GM21447 (cell line): ENCODE data around the gene SLC12A2.

Experiments used
- ATAC-seq: cut with Tn5 transposase; IDR thresholded peaks from one replicate; pipeline ENCODE4 v1.9.1; 2021; ENCODE audit not compliant: unreplicated experiment

SLC12A2 gene

DNA sequence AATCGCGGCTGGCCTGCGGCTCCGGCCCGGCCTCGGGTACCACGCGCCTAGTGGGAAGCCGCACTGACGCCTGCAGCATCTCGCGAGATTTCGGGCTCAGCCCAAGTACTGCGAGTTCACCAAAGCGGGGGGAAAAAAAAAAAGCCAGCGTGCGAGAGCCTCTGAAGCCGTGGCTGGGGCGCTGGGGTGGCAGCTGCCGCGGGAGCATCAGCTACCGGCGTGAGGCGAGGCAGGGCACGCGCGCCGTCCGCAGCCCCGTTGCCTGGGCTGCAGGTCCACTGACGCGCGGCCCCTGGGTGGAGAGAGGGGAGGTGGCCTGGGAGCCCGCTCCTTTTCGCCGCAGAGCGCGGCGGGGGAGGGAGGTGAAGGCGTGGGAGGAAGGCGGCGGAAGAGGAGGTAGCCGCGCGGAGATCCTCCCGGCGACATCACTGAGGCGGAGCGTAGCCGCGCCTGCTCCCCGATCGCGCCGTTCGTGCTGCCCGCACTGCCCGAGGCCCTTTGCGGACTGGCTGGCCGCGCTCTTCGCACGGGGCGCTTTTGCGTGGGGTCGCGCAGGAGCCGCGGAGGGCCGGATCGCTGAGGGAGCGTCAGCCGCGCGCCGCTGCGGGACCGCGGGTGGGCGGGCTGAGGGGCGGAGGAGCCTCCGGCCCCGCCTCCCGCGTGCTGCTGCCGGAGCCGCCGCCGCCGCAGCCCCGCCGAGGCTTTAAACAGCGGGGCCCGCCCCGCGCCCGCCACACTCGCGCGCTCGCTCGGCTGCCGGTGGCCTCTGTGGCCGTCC lies at the start of gene SLC12A2:
SLC12A2 (plus strand) TSS at position 734 of the 778 bp plus-strand sequence. CDS start 189 bp downstream, outside the sequence.
- ATAC-seq, result peak; percentile 56

- ATAC-seq, result no peak
Measured at GRCh38 chr5:128035689-128036088, 47.9 kb upstream of the SLC12A2 start.

DNA sequence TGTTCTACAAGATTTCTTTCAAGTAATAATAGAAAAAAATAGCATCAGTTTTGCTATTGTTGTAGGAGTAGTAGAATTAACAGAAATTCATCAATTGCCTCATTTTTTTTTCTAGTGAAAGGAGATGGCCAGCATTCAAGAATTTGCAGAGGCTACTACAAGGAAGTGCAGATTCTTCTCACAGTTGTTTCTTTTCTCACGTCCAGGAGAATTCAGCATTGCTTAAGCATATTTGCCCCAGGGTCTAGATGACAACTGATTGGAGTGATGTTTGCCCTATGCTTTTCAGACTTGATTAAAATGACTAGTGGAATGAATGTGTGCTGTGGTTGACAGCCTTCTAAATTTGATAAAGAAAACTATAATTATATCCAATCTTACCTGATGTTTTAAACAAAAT lies 46.6 kb upstream of the SLC12A2 start:
- ATAC-seq, result no peak

DNA sequence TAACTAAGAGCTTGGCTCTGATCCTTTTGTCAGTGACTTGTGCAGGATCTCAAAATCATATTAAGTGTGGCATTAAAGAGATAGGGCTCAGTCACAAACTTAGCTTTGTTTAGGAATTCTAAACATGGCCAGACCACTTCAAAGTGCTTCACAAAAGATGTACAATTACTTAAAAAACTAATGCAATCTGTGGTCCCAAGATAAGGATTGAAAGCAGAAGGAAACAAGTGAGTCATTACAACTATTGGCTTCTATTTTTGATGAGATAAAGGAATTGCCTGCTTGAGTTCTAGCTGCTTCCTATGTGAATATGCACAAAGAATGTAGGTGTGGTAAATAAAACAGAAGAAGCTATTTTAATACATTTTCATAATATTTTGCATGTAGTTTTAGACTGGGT lies 44.9 kb upstream of the SLC12A2 start:
- no peak for ATAC-seq

- ATAC-seq, result no peak
Measured at GRCh38 chr5:128040927-128041326, 42.6 kb upstream of the SLC12A2 start.

GRCh38 chr5:128052780-128053179 lies 30.8 kb upstream of the SLC12A2 start:
- no peak for ATAC-seq

DNA sequence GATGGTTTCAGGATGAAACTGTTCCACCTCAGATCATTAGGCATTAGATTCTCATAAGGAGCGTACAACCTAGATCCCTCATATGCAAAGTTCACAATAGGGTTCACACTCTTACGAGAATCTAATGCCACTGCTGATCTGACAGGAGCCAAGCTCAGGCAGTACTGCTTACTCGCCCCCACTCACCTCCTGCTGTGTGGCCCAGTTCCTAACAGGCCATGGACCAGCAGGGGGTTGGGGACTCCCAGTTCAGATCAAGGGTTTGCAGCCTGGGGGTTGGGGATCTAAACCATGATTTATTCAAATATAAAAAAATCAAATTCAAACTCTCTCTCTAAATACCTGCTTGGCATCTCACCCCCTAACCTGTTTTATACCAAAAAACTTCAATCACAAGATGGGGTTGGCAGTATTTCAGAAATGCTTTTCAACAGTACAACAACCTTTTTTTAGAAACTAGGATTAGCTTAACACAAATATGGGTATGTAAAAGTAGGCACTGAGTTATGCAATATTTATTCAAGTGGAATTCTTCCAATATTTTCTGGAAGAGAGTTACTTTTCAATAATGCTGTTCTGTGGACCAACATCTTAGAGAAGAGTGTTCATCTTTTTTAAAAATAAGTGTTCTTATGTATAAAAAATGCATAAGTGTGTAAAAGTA lies 30.1 kb upstream of the SLC12A2 start:
- ATAC-seq, result no peak

DNA sequence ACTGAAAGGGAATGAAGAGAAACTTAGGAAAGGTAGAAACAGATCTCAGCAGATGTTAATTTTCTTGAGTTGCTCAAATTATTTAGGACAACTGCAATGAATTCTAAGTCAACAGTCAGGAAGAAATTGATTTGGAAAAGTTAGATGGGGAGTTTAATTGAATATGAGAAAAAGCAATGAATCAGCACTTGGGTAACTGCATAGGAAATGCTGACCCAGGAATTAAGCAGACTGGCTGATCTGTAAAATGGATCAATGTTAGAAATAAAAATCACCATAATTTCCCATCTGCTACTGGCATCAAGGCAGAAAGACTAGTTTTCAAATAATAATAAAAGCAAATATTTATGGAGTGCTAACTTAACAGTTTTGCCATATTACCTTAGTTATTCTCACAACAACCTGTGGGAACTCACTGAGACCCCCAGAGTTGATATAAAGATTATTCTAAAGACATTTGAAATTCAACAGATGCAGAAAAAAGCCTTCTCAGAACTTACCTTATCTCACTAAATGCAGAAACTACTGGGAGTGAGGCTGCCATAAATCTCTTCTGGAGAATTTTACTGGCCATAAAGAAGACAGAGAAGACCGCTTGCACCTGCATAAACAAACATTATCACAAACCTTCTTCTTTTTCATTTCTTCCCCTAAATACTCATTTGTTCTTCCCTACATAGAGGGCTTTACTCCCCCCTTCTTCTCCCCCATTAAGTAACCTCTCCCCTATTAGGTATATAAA lies 22.8 kb upstream of the SLC12A2 start:
- ATAC-seq, result no peak

DNA sequence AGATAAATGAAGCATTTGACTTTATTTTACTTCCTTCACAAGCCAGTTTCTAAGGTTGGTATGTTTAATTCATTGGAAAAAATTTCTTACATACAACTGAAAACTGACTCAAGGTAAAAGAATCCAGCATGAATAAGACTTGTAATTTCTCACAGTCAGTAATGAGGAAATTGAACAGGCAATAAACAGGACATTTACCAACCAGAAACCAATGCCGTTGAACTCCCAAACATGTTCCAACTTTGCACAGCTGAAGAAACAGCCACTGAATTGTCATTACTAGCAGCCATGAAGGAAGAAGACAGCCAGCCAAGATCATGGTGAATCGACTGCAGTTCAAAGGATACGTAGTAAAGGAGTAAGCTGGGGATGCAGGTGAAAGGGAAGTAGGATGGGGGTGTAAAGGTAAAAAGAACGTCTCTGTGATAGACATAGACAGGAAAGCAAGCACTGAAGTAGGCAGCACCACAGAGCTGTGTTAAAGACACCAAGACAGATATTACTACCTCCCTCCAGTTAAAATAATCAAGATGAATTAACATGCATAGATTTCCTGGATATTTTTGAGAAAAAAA lies 21.3 kb upstream of the SLC12A2 start:
- no peak for ATAC-seq

DNA sequence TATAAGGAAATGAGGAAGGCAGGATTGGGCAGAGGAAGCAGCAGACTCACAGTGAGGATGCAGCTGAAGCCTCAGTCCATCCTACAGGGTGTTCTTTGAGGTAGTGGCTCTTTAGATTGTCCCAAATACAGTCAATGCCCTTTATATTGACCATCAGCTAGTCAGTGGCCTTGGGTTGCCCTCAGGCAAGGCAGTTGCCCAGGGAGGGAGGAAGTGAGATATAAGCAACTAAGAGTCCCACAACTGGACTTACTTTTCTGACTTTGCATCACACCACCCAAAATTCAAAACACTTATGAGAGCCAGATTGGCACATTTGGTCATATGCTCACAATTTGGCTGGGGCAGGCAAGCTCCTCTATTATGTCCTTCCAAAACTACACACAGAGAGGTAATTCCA lies 9.4 kb upstream of the SLC12A2 start:
- no peak for ATAC-seq

DNA sequence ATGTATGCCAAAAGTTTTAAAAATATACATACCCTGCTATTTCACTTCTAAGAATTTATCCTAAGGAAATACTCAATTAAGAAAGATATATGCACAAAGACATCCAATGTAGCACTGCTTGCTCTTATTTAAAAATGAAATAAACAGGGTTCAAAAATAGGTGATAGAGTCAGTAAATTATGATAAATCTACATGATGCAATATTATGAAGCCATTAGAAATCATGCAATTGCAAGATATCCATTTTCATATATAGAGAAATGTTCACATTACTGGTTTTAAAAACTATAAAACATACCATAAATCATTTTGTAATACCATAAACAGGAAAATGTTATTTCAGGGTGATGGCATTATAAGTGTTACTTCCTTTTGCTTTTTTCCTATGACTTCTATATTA lies 8.6 kb upstream of the SLC12A2 start:
- ATAC-seq, result no peak

- ATAC-seq, result no peak
Measured at GRCh38 chr5:128077526-128077925, 6.0 kb upstream of the SLC12A2 start.

GRCh38 chr5:128081111-128081851 lies 2.3 kb upstream of the SLC12A2 start:
- no peak for ATAC-seq

DNA sequence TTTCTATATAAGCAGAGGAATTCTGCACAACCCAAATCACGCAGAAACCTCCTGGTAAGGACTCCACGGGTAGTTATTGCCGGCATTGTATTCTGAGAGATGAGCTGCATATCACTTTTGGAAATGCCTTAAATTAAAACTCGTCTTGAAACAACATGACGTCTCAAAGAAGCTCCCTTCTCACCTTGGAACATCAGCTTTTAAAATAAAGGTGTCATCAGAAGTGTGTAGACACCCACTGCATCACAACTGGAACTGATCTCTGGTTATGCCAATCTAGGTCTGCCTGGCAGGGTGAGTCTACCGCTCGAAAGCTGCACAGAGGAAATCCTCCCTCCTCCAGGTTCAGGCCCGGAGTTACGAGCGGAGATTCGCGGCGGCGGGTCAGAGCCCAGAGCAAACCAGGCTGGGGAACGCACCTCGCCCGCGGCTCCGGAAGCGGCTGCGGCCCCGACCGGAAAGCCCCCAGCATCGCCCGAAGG lies 974 bp upstream of the SLC12A2 start:
- peak; percentile 23 for ATAC-seq

- peak; percentile 26 for ATAC-seq
Measured at GRCh38 chr5:128083811-128084227, 253 bp downstream of the SLC12A2 start.

GRCh38 chr5:128084228-128085167 lies 932 bp downstream of the SLC12A2 start:
- ATAC-seq, result peak; percentile 9

DNA sequence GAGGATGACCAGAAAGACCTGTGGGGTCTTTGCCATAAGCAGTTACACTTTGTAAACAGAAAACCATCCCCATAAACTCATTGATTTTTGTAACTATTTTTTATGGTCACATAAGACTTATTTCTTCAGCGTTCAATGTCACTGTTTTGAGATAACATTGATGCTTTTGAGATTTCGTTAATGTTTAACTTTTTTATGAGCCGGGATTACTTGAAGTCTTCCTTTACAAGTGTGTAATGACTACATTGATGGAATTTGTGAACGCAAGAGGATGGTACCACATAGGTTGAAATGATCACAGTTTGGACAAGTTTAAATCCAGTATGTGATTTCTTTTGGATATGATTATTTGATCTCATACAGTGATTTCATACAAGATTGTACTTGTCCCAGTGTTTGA lies 1.8 kb downstream of the SLC12A2 start:
- ATAC-seq, result no peak

- no peak for ATAC-seq
Measured at GRCh38 chr5:128091579-128091978, 8.0 kb downstream of the SLC12A2 start.

DNA sequence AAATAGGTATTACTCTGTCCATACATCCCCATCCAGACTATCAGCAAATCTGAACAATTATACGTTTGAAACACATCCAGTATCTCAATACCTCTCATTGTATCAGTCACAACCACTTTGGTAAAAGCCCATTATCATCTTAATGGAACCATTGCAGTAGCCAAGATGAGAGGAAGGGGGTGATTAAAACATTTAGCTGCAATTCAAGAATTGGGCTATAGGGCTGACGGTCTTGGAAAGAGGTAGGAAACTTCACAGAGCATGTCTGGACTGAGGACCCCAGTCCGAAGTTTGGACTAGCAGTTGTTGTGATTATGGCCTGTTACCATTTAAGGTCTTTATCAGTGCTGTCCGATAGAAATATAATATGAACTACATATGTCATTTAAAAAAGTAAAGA lies 8.6 kb downstream of the SLC12A2 start:
- ATAC-seq, result no peak

- ATAC-seq, result no peak
Measured at GRCh38 chr5:128093368-128093767, 9.8 kb downstream of the SLC12A2 start.
